A673 (cell line): ENCODE data around the gene CHCHD3. TPM values are rescaled to one million over a fixed set of nuclear protein-coding genes. Genes with fewer than 3 reads are reported as not detected.
A peak's percentile ranks its signal among the peaks of the same experiment; 100 is the strongest.

Source experiments
- BruUV-seq: library from RNA; stranded (reverse); fragments of 400-500 nt; replicated peaks from 2 replicates; lab custom pipeline; 2021; lab: Mats Ljungman, UMichigan
- CTCF ChIA-PET: fragments of 300-600 bp; sonication (Branson Sonifier 250); formaldehyde crosslinking; loops from one replicate; lab custom pipeline; 2022; ENCODE audit warnings: antibody characterized with exemption; lab: Charles Lee
- POLR2A ChIA-PET: fragments of 300-600 bp; sonication (Branson Sonifier 250); formaldehyde crosslinking; loops from one replicate; lab custom pipeline; 2022; ENCODE audit warnings: antibody characterized with exemption; ENCODE audit not compliant: low non-redundant PET; lab: Charles Lee
- DNase-seq: peaks from one replicate; pipeline ENCODE4 v3.0.0-alpha.2; 2015; ENCODE audit warnings: low spot score
- H3K27ac ChIP-seq: fragments of 200-600 bp; sonication (generic); 2 replicates; pipeline ENCODE4 v1.5.1; 2016; ENCODE audit warnings: mixed run types, low read depth, mild to moderate bottlenecking, mixed read lengths, antibody characterized with exemption, low read length; ENCODE audit not compliant: poor library complexity, severe bottlenecking
- H3K27me3 ChIP-seq: fragments of 200-600 bp; sonication (generic); replicated peaks from 2 replicates; pipeline ENCODE4 v1.6.1; 2017; ENCODE audit warnings: mixed run types, low read depth, mild to moderate bottlenecking, mixed read lengths, antibody characterized with exemption, low read length; ENCODE audit not compliant: insufficient read depth, poor library complexity
- H3K36me3 ChIP-seq: fragments of 200-600 bp; sonication (generic); 2 replicates; pipeline ENCODE4 v1.6.1; 2016; ENCODE audit warnings: mixed run types, mild to moderate bottlenecking, mixed read lengths, antibody characterized with exemption, low read length; ENCODE audit not compliant: insufficient read depth, poor library complexity, severe bottlenecking
- H3K4me1 ChIP-seq: fragments of 200-600 bp; sonication (generic); 2 replicates; pipeline ENCODE4 v1.6.1; 2017; ENCODE audit warnings: mixed run types, mild to moderate bottlenecking, mixed read lengths, antibody characterized with exemption, low read length; ENCODE audit not compliant: insufficient read depth, poor library complexity, severe bottlenecking
- H3K4me3 ChIP-seq: fragments of 200-600 bp; sonication (generic); 2 replicates; pipeline ENCODE4 v1.5.1; 2016; ENCODE audit warnings: low read depth, mixed run types, mild to moderate bottlenecking, mixed read lengths, low read length; ENCODE audit not compliant: poor library complexity, severe bottlenecking
- H3K9me3 ChIP-seq: fragments of 200-600 bp; sonication (generic); 2 replicates; pipeline ENCODE4 v1.6.1; 2016; ENCODE audit warnings: mixed run types, low read depth, mild to moderate bottlenecking, mixed read lengths, antibody characterized with exemption, low read length; ENCODE audit not compliant: poor library complexity, severe bottlenecking
- CTCF ChIP-seq: fragments of 300-800, 200-600 bp; sonication (generic); conservative IDR thresholded peaks from 2 replicates; pipeline ENCODE4 v1.5.1; 2017; ENCODE audit warnings: low read depth, mild to moderate bottlenecking, antibody characterized with exemption, low read length, moderate library complexity, mixed read lengths
- EZH2 ChIP-seq: fragments of 200-600 bp; sonication (generic); IDR thresholded peaks from 2 replicates; pipeline ENCODE4 v1.6.1; 2017; ENCODE audit warnings: borderline replicate concordance, low read depth, mild to moderate bottlenecking, mixed read lengths, antibody characterized with exemption, low read length; ENCODE audit not compliant: poor library complexity, severe bottlenecking
- intact Hi-C: fragments of 100-400 bp; cut with micrococcal nuclease; formaldehyde crosslinking; loops from one replicate; pipeline ENCODE4 v1.10.0; 2022; ENCODE audit not compliant: unreplicated experiment
- total RNA-seq: library from RNA; stranded (reverse); gene quantifications from 2 replicates; pipeline ENCODE4 v1.2.3, GENCODE V29; 2021

The CHCHD3 gene
- total RNA-seq, 1 experiment from 2014 or later: 128 TPM

GRCh38 chr7:133015888-133016287 is 66.0 kb downstream of the CHCHD3 start:
- POLR2A ChIA-PET: no interaction called here
- H3K36me3 ChIP-seq: no peaks in the 10 kb centered on the region
- no peaks in the 10 kb centered on the region for H3K27me3 ChIP-seq
- CTCF ChIA-PET: no interaction called here
- H3K4me1 ChIP-seq: peaks cover 16% of the 10 kb centered on the region
- no TSS peak for BruUV-seq
- no peak for DNase-seq
- peak overlapping the region; percentile 48 for H3K27ac ChIP-seq
- TF ChIP-seq EZH2: no peak
- TF ChIP-seq CTCF: no peak
- H3K4me3 ChIP-seq: no peak overlapping the region
- intact Hi-C loops: no loop called here
- H3K9me3 ChIP-seq: no peaks in the 10 kb centered on the region

GRCh38 chr7:133011746-133012145 is 70.1 kb downstream of the CHCHD3 start:
- no peak overlapping the region for H3K4me3 ChIP-seq
- DNase-seq: no peak
- POLR2A ChIA-PET: interaction anchor here (0.6 kb wide), 1 partner anchor 757 kb away, joined by 4 read pairs; no protein-coding TSS in a partner anchor
- H3K27ac ChIP-seq: no peak overlapping the region
- BruUV-seq: no TSS peak
- intact Hi-C loops: no loop called here
- H3K9me3 ChIP-seq: no peaks in the 10 kb centered on the region
- CTCF ChIA-PET: no interaction called here
- peaks cover 26% of the 10 kb centered on the region for H3K4me1 ChIP-seq
- no peaks in the 10 kb centered on the region for H3K36me3 ChIP-seq
- H3K27me3 ChIP-seq: no peaks in the 10 kb centered on the region
- TF ChIP-seq EZH2: no peak
- TF ChIP-seq CTCF: no peak

- no peak for TF ChIP-seq CTCF
Measured at GRCh38 chr7:133009426-133010252, 72.3 kb downstream of the CHCHD3 start.

More at GRCh38 chr7:133009426-133010252, 72.3 kb downstream of the CHCHD3 start:
- H3K4me3 ChIP-seq: no peak overlapping the region
- peak; percentile 44 for DNase-seq
- H3K36me3 ChIP-seq: no peaks in the 10 kb centered on the region
- ChIA-PET CTCF (no interaction called here), POLR2A (no interaction called here)
- peak overlapping the region; percentile 2 for H3K27ac ChIP-seq
- intact Hi-C loops: no loop called here
- no peaks in the 10 kb centered on the region for H3K9me3 ChIP-seq
- no peaks in the 10 kb centered on the region for H3K27me3 ChIP-seq
- H3K4me1 ChIP-seq: peaks cover 11% of the 10 kb centered on the region
- no TSS peak for BruUV-seq
